Naive thymus-derived CD4-positive, alpha-beta T cell (primary cell): ENCODE measurements around the gene RNASEL. TPM values are rescaled to one million over a fixed set of nuclear protein-coding genes. Genes with fewer than 3 reads are reported as not detected.

Experiments
- ATAC-seq: fragments of 150-1000 bp; cut with Tn5 transposase; 2 replicates; pipeline ENCODE4 v1.10.0; 2021; ENCODE audit warnings: mild to moderate bottlenecking, moderate library complexity
- CTCF ChIA-PET: fragments of 350-600 bp; sonication (Branson Sonifier 250); formaldehyde crosslinking; loops from one replicate; lab custom pipeline; 2021; ENCODE audit warnings: antibody characterized with exemption; lab: Charles Lee
- POLR2A ChIA-PET: fragments of 350-600 bp; sonication (Branson Sonifier 250); formaldehyde crosslinking; loops from one replicate; lab custom pipeline; 2021; ENCODE audit warnings: antibody characterized with exemption, inconsistent platforms; lab: Charles Lee
- DNase-seq, 9 donors: peaks; one replicate each; pipeline versions ENCODE4 v3.0.0 to v3.0.0-alpha.2; 2020 to 2022; ENCODE audit warnings: mixed read lengths in 1 of 9
- H3K27ac ChIP-seq: one replicate; pipeline ENCODE4 v1.7.0; 2013; ENCODE audit warnings: mild to moderate bottlenecking, low read depth, low read length, moderate library complexity
- H3K27me3 ChIP-seq, 2 donors: one replicate each; pipeline ENCODE4 v1.7.0; 2013; ENCODE audit warnings: low read length in 2 of 2, mild to moderate bottlenecking in 2 of 2, moderate library complexity in 2 of 2; ENCODE audit not compliant: control insufficient read depth in 2 of 2, insufficient read depth in 2 of 2
- H3K36me3 ChIP-seq, 3 experiments: 1 replicate in 2 of 3; 2 replicates in 1 of 3; pipeline ENCODE4 v1.7.0; 2013; ENCODE audit warnings: low read length in 3 of 3, mild to moderate bottlenecking in 3 of 3, moderate library complexity in 1 of 3; ENCODE audit not compliant: insufficient read depth in 3 of 3, control insufficient read depth in 2 of 3
- H3K4me1 ChIP-seq, 2 donors: one replicate each; pipeline ENCODE4 v1.7.0; 2013; ENCODE audit warnings: low read length in 2 of 2, mild to moderate bottlenecking in 2 of 2, moderate library complexity in 1 of 2; ENCODE audit not compliant: control insufficient read depth in 2 of 2, insufficient read depth in 2 of 2
- H3K4me3 ChIP-seq: 2 replicates; pipeline ENCODE4 v1.7.0; 2013; ENCODE audit warnings: mild to moderate bottlenecking, low read length
- H3K9me3 ChIP-seq, 3 experiments: 1 replicate in 2 of 3; 2 replicates in 1 of 3; pipeline ENCODE4 v1.7.0; 2013; ENCODE audit warnings: low read length in 3 of 3; ENCODE audit not compliant: control insufficient read depth in 2 of 3
- H3K27ac Mint-ChIP-seq, 9 donors: one replicate each; pipeline ENCODE4 v1.8.0; 2020 to 2022; ENCODE audit warnings: mixed read lengths in 9 of 9, mild to moderate bottlenecking in 8 of 9, moderate library complexity in 5 of 9, inconsistent platforms in 2 of 9
- H3K27me3 Mint-ChIP-seq, 5 donors: one replicate each; pipeline ENCODE4 v1.8.0; 2021 to 2022; ENCODE audit warnings: mixed read lengths in 5 of 5, mild to moderate bottlenecking in 1 of 5
- H3K36me3 Mint-ChIP-seq, 5 donors: one replicate each; pipeline ENCODE4 v1.8.0; 2020 to 2022; ENCODE audit warnings: mixed read lengths in 5 of 5, mild to moderate bottlenecking in 3 of 5, inconsistent platforms in 1 of 5
- H3K4me1 Mint-ChIP-seq, 7 donors: one replicate each; pipeline ENCODE4 v1.8.0; 2020 to 2022; ENCODE audit warnings: mixed read lengths in 7 of 7, mild to moderate bottlenecking in 3 of 7, inconsistent platforms in 1 of 7
- H3K4me3 Mint-ChIP-seq, 10 donors: one replicate each; pipeline ENCODE4 v1.8.0; 2020 to 2022; ENCODE audit warnings: mild to moderate bottlenecking in 10 of 10, mixed read lengths in 10 of 10, moderate library complexity in 6 of 10, inconsistent platforms in 2 of 10
- H3K9me3 Mint-ChIP-seq, 11 donors: one replicate each; pipeline ENCODE4 v1.8.0; 2020 to 2022; ENCODE audit warnings: mixed read lengths in 11 of 11, mild to moderate bottlenecking in 4 of 11, inconsistent platforms in 1 of 11, moderate library complexity in 1 of 11
- intact Hi-C, 2 donors: fragments of 100-400 bp; cut with micrococcal nuclease; formaldehyde crosslinking; loops; one replicate each; pipeline ENCODE4 v1.15.1; 2023
- polyA plus RNA-seq, 2 donors: library from polyadenylated mRNA; unstranded; fragments of 300-500 nt; fragmentation: Illumina TruSeq; gene quantifications; one replicate each; pipeline ENCODE4 v1.2.3, GENCODE V29; 2021
- total RNA-seq, 6 experiments: library from RNA in 5 of 6; stranded (reverse) in 5 of 6; gene quantifications; 1 replicate in 5 of 6; 2 replicates in 1 of 6; pipeline ENCODE4 v1.2.3 and lab custom pipeline; 2021 to 2026

Gene RNASEL
- total and polyA plus RNA-seq, 7 experiments from 2014 or later, result 5.7 to 34.9 (median 12.1) TPM

GRCh38 chr1:182629080-182629479, 40.0 kb upstream of the RNASEL start:
- no peaks in the 10 kb centered on the region for H3K9me3 Mint-ChIP-seq
- no peak overlapping the region for H3K4me3 ChIP-seq
- no peaks in the 10 kb centered on the region for H3K36me3 Mint-ChIP-seq
- peak overlapping the region in 4 of 10 donors; percentile 2 to 25 (median 20) for H3K4me3 Mint-ChIP-seq
- no peak for ATAC-seq
- H3K27me3 Mint-ChIP-seq, result peaks cover 0 to 40% (median 0%) of the 10 kb centered on the region in 5 donors
- no peak overlapping the region for H3K27ac ChIP-seq
- POLR2A ChIA-PET, result interaction anchor here (0.9 to 1.3 kb wide), 3 partner anchors 15 to 160 kb away, joined by 3 to 4 read pairs (median 3); no protein-coding TSS in a partner anchor
- no peak for DNase-seq
- H3K4me1 ChIP-seq, result peaks cover 13 to 32% of the 10 kb centered on the region in 2 donors
- CTCF ChIA-PET, result interaction anchor here (0.8 kb wide), 1 partner anchor 30 kb away, joined by 4 read pairs; no protein-coding TSS in a partner anchor
- H3K36me3 ChIP-seq, result no peaks in the 10 kb centered on the region
- intact Hi-C loops, result no loop called here
- no peaks in the 10 kb centered on the region for H3K9me3 ChIP-seq
- H3K27ac Mint-ChIP-seq, result peak overlapping the region in 4 of 9 donors; percentile 1 to 39 (median 12)
- H3K4me1 Mint-ChIP-seq, result peaks cover 42 to 68% (median 49%) of the 10 kb centered on the region in 7 donors
- no peaks in the 10 kb centered on the region for H3K27me3 ChIP-seq

DNA sequence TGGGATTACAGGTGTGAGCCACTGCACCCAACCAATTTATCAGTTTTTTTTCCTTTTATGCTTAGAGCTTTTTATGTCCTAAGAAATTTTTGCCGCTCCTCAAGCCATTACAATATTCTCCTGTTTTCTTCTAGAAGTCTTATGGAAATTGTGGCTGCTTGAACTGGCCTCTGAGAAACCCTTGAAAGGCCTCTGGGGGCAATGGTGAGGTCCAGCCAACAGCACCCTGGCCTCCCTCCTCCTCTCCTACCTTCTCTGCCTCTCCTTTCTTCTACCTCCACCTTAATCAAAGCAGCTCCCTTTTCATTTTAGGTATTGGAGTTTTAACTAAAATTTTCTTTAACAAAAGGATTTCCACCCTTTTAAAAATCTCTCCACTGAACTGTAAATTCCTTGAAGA, 39.6 kb upstream of the RNASEL start:
- no peak overlapping the region for H3K4me3 Mint-ChIP-seq
- H3K36me3 ChIP-seq, result no peaks in the 10 kb centered on the region
- intact Hi-C loops, result no loop called here
- POLR2A ChIA-PET, result interaction anchor here (0.9 to 1.3 kb wide), 2 partner anchors 15 to 160 kb away, joined by 3 to 4 read pairs; no protein-coding TSS in a partner anchor
- H3K4me1 ChIP-seq, result peaks cover 13 to 36% of the 10 kb centered on the region in 2 donors
- no peaks in the 10 kb centered on the region for H3K9me3 Mint-ChIP-seq
- H3K4me1 Mint-ChIP-seq, result peaks cover 42 to 71% (median 49%) of the 10 kb centered on the region in 7 donors
- H3K36me3 Mint-ChIP-seq, result no peaks in the 10 kb centered on the region
- no peaks in the 10 kb centered on the region for H3K27me3 ChIP-seq
- peak overlapping the region in 1 of 9 donors; percentile 17 for H3K27ac Mint-ChIP-seq
- ATAC-seq (no peak), DNase-seq (no peak)
- H3K27me3 Mint-ChIP-seq, result peaks cover 0 to 37% (median 0%) of the 10 kb centered on the region in 5 donors
- CTCF ChIA-PET, result no interaction called here
- no peak overlapping the region for H3K27ac ChIP-seq
- no peak overlapping the region for H3K4me3 ChIP-seq
- no peaks in the 10 kb centered on the region for H3K9me3 ChIP-seq

GRCh38 chr1:182627622-182628021, 38.6 kb upstream of the RNASEL start:
- H3K27me3 ChIP-seq, result no peaks in the 10 kb centered on the region
- ChIA-PET POLR2A (interaction anchor here (2.7 kb wide), 1 partner anchor 11 kb away, joined by 9 read pairs; no protein-coding TSS in a partner anchor), CTCF (interaction anchor here (0.6 kb wide), 1 partner anchor 11 kb away, joined by 7 read pairs; no protein-coding TSS in a partner anchor)
- intact Hi-C loops, result no loop called here
- H3K27ac ChIP-seq, result no peak overlapping the region
- H3K4me3 Mint-ChIP-seq, result no peak overlapping the region
- no peaks in the 10 kb centered on the region for H3K9me3 Mint-ChIP-seq
- peaks cover 37 to 77% (median 43%) of the 10 kb centered on the region in 7 donors for H3K4me1 Mint-ChIP-seq
- H3K27me3 Mint-ChIP-seq, result peaks cover 0 to 39% (median 0%) of the 10 kb centered on the region in 5 donors
- peaks cover 13 to 37% of the 10 kb centered on the region in 2 donors for H3K4me1 ChIP-seq
- no peak overlapping the region for H3K4me3 ChIP-seq
- H3K36me3 ChIP-seq, result no peaks in the 10 kb centered on the region
- ATAC-seq (no peak), DNase-seq (no peak)
- no peaks in the 10 kb centered on the region for H3K36me3 Mint-ChIP-seq
- no peak overlapping the region for H3K27ac Mint-ChIP-seq
- H3K9me3 ChIP-seq, result no peaks in the 10 kb centered on the region

- no peaks in the 10 kb centered on the region for H3K27me3 ChIP-seq
- no peak overlapping the region for H3K27ac ChIP-seq
- no peak overlapping the region for H3K27ac Mint-ChIP-seq
- ATAC-seq (no peak), DNase-seq (no peak)
- H3K4me3 ChIP-seq, result no peak overlapping the region
- peaks cover 13 to 37% of the 10 kb centered on the region in 2 donors for H3K4me1 ChIP-seq
- H3K4me1 Mint-ChIP-seq, result peaks cover 33 to 69% (median 35%) of the 10 kb centered on the region in 7 donors
- H3K36me3 ChIP-seq, result no peaks in the 10 kb centered on the region
- no peaks in the 10 kb centered on the region for H3K9me3 ChIP-seq
- peaks cover 0 to 5% (median 0%) of the 10 kb centered on the region in 5 donors for H3K36me3 Mint-ChIP-seq
- intact Hi-C loops, result loop anchor here in 1 of 2 donors (1.0 kb wide), 1 partner anchor 9 kb away; no protein-coding TSS in a partner anchor
- H3K27me3 Mint-ChIP-seq, result peaks cover 0 to 33% (median 0%) of the 10 kb centered on the region in 5 donors
- H3K9me3 Mint-ChIP-seq, result no peaks in the 10 kb centered on the region
- POLR2A ChIA-PET, result interaction anchor here (2.7 kb wide), 1 partner anchor 10 kb away, joined by 9 read pairs; no protein-coding TSS in a partner anchor
- CTCF ChIA-PET, result no interaction called here
- no peak overlapping the region for H3K4me3 Mint-ChIP-seq
Observed at GRCh38 chr1:182626527-182626926, 37.5 kb upstream of the RNASEL start.

- DNase-seq, result no peak
- Histone ChIP-seq H3K4me1 (peaks cover 13 to 37% of the 10 kb centered on the region in 2 donors), H3K9me3 (no peaks in the 10 kb centered on the region), H3K4me3 (no peak overlapping the region), H3K36me3 (no peaks in the 10 kb centered on the region), H3K27ac (no peak overlapping the region), H3K27me3 (no peaks in the 10 kb centered on the region)
- H3K4me3 Mint-ChIP-seq, result no peak overlapping the region
- H3K4me1 Mint-ChIP-seq, result peaks cover 32 to 70% (median 33%) of the 10 kb centered on the region in 7 donors
- peaks cover 0 to 9% (median 3%) of the 10 kb centered on the region in 5 donors for H3K36me3 Mint-ChIP-seq
- peak overlapping the region in 1 of 9 donors; percentile 22 for H3K27ac Mint-ChIP-seq
- intact Hi-C loops, result loop anchor here in 1 of 2 donors (1.0 kb wide), 1 partner anchor 9 kb away; no protein-coding TSS in a partner anchor
- H3K9me3 Mint-ChIP-seq, result peaks cover 0 to 4% (median 4%) of the 10 kb centered on the region in 11 donors
- CTCF ChIA-PET, result no interaction called here
- POLR2A ChIA-PET, result interaction anchor here (2.7 kb wide), 1 partner anchor 9 kb away, joined by 9 read pairs; no protein-coding TSS in a partner anchor
- no peak for ATAC-seq
- peaks cover 0 to 30% (median 0%) of the 10 kb centered on the region in 5 donors for H3K27me3 Mint-ChIP-seq
Observed at GRCh38 chr1:182625719-182626504, 36.9 kb upstream of the RNASEL start.

- no peaks in the 10 kb centered on the region for H3K36me3 ChIP-seq
- peak overlapping the region in 1 of 10 donors; percentile 31 for H3K4me3 Mint-ChIP-seq
- no peaks in the 10 kb centered on the region for H3K9me3 ChIP-seq
- CTCF ChIA-PET, result no interaction called here
- ATAC-seq (no peak), DNase-seq (no peak)
- peaks cover 8 to 34% of the 10 kb centered on the region in 2 donors for H3K4me1 ChIP-seq
- peaks cover 0 to 12% (median 6%) of the 10 kb centered on the region in 5 donors for H3K36me3 Mint-ChIP-seq
- POLR2A ChIA-PET, result interaction anchor here (1.2 to 2.7 kb wide), 2 partner anchors 8 to 21 kb away, joined by 4 to 9 read pairs; partner anchors contain the start of gene RGS16
- H3K9me3 Mint-ChIP-seq, result peaks cover 0 to 10% (median 8%) of the 10 kb centered on the region in 11 donors
- peaks cover 24 to 65% (median 28%) of the 10 kb centered on the region in 7 donors for H3K4me1 Mint-ChIP-seq
- peak overlapping the region in 2 of 9 donors; percentile 22 to 65 for H3K27ac Mint-ChIP-seq
- H3K27me3 Mint-ChIP-seq, result peaks cover 0 to 28% (median 0%) of the 10 kb centered on the region in 5 donors
- no peak overlapping the region for H3K4me3 ChIP-seq
- no peak overlapping the region for H3K27ac ChIP-seq
- H3K27me3 ChIP-seq, result no peaks in the 10 kb centered on the region
- intact Hi-C loops, result no loop called here
Observed at GRCh38 chr1:182625024-182625423, 36.0 kb upstream of the RNASEL start.
